Activated CD4-positive, CD25-positive, alpha-beta regulatory T cell (primary cell): ENCODE data around the gene NABP1.
"Not testable (repeated sequence)": the region's sequence is repeated elsewhere in the genome, so short reads cannot be mapped to it uniquely, and the experiment has no call there.

Experiments
- DNase-seq, 4 experiments: peaks; one replicate each; lab custom pipeline; 2025; lab: John Stamatoyannopoulos, UW

The NABP1 gene

GRCh38 chr2:191677646-191678436, at the start of gene NABP1:
Gene NABP1 (plus strand): TSS chr2:191678136. CDS start chr2:191678615, 479 bp downstream.
- DNase-seq, result peak; percentile 98 to 99 (median 98)

GRCh38 chr2:191629001-191629453, 48.9 kb upstream of the NABP1 start:
- no peak for DNase-seq

GRCh38 chr2:191629976-191630712, 47.8 kb upstream of the NABP1 start:
- DNase-seq, result no peak

GRCh38 chr2:191631754-191632153, 46.2 kb upstream of the NABP1 start:
- DNase-seq, result no peak

GRCh38 chr2:191632426-191632825, 45.5 kb upstream of the NABP1 start:
- no peak for DNase-seq

GRCh38 chr2:191634791-191635190, 43.1 kb upstream of the NABP1 start:
- DNase-seq, result no peak

- no peak for DNase-seq
Measured at GRCh38 chr2:191635333-191636234, 42.4 kb upstream of the NABP1 start.

- DNase-seq, result no peak
Measured at GRCh38 chr2:191636235-191636543, 41.7 kb upstream of the NABP1 start.

GRCh38 chr2:191636586-191636985, 41.4 kb upstream of the NABP1 start:
- no peak for DNase-seq

GRCh38 chr2:191637182-191638078, 40.5 kb upstream of the NABP1 start:
- no peak for DNase-seq

GRCh38 chr2:191638079-191638801, 39.7 kb upstream of the NABP1 start:
- DNase-seq, result no peak

GRCh38 chr2:191638802-191639172, 39.1 kb upstream of the NABP1 start:
- DNase-seq, result no peak

- no peak for DNase-seq
Measured at GRCh38 chr2:191641609-191642008, 36.3 kb upstream of the NABP1 start.

GRCh38 chr2:191642541-191642940, 35.4 kb upstream of the NABP1 start:
- DNase-seq, result no peak

GRCh38 chr2:191643429-191643828, 34.5 kb upstream of the NABP1 start:
- DNase-seq, result no peak

GRCh38 chr2:191644613-191645012, 33.3 kb upstream of the NABP1 start:
- not testable (repeated sequence) for DNase-seq

- DNase-seq, result no peak
Measured at GRCh38 chr2:191645032-191645431, 32.9 kb upstream of the NABP1 start.

- no peak for DNase-seq
Measured at GRCh38 chr2:191645434-191646162, 32.3 kb upstream of the NABP1 start.

- DNase-seq, result no peak
Measured at GRCh38 chr2:191646163-191646902, 31.6 kb upstream of the NABP1 start.
